Spinal cord (tissue), 10 donors: ENCODE measurements around the gene RABEP2. TPM values are rescaled to one million over a fixed set of nuclear protein-coding genes. Genes with fewer than 3 reads are reported as not detected.
A peak's percentile ranks its signal among the peaks of the same experiment; 100 is the strongest.
"Not testable (repeated sequence)": the region's sequence is repeated elsewhere in the genome, so short reads cannot be mapped to it uniquely, and the experiment has no call there.

ENCODE experiments used
- DNase-seq, 6 donors: peaks; one replicate each; pipeline versions ENCODE4 v3.0.0 to v3.0.0-alpha.2; 2013 to 2015; ENCODE audit warnings: low spot score in 6 of 6, low read depth in 4 of 6
- H3K27ac ChIP-seq: one replicate; pipeline ENCODE4 v1.5.1; 2013; ENCODE audit warnings: low read depth, low read length, control low read depth
- H3K27me3 ChIP-seq: one replicate; pipeline ENCODE4 v1.6.1; 2013; ENCODE audit warnings: low read length; ENCODE audit not compliant: control insufficient read depth, insufficient read depth
- H3K36me3 ChIP-seq: one replicate; pipeline ENCODE4 v1.6.1; 2013; ENCODE audit warnings: low read length; ENCODE audit not compliant: control insufficient read depth, insufficient read depth
- H3K4me1 ChIP-seq: one replicate; pipeline ENCODE4 v1.6.1; 2013; ENCODE audit warnings: low read length; ENCODE audit not compliant: control insufficient read depth, insufficient read depth
- H3K4me3 ChIP-seq: one replicate; pipeline ENCODE4 v1.5.1; 2013; ENCODE audit warnings: low read depth, low read length, control low read depth
- H3K9me3 ChIP-seq: one replicate; pipeline ENCODE4 v1.6.1; 2013; ENCODE audit warnings: low read length; ENCODE audit not compliant: control insufficient read depth, insufficient read depth
- WGBS: methylation state at CpG from one replicate; pipeline ENCODE4 v1.1.5; 2013; ENCODE audit warnings: missing lambda C conversion rate; ENCODE audit not compliant: insufficient coverage; 5-methylcytosine and 5-hydroxymethylcytosine counted together
- polyA plus RNA-seq, 2 donors: library from polyadenylated mRNA; unstranded; fragments of 120-200 nt; gene quantifications; one replicate each; pipeline ENCODE4 v1.2.1, GENCODE V29; 2013; ENCODE audit not compliant: insufficient read length in 2 of 2
- total RNA-seq, 2 donors: library from RNA; depleted of rRNA in 1 of 2; stranded (reverse); fragments of 120-200 nt in 1 of 2; fragments of >200 nt in 1 of 2; gene quantifications; one replicate each; pipeline versions ENCODE4 v1.2.3 to v1.2.4, GENCODE V29; 2013 to 2014
- donor health status: healthy.

RABEP2 gene
- total and polyA plus RNA-seq, 4 donors: 11.2 to 25.8 (median 18.1) TPM

GRCh38 chr16:28951410-28951943 is 26.4 kb upstream of the RABEP2 start:
- under 1% methylated on average over 17 of the region's 17 CpGs for WGBS
- peak overlapping the region; percentile 55 for H3K4me3 ChIP-seq
- peaks cover 15% of the 10 kb centered on the region for H3K4me1 ChIP-seq
- no peaks in the 10 kb centered on the region for H3K27me3 ChIP-seq
- H3K36me3 ChIP-seq: peaks cover 30% of the 10 kb centered on the region
- DNase-seq: no peak
- H3K27ac ChIP-seq: no peak overlapping the region
- no peaks in the 10 kb centered on the region for H3K9me3 ChIP-seq

DNA sequence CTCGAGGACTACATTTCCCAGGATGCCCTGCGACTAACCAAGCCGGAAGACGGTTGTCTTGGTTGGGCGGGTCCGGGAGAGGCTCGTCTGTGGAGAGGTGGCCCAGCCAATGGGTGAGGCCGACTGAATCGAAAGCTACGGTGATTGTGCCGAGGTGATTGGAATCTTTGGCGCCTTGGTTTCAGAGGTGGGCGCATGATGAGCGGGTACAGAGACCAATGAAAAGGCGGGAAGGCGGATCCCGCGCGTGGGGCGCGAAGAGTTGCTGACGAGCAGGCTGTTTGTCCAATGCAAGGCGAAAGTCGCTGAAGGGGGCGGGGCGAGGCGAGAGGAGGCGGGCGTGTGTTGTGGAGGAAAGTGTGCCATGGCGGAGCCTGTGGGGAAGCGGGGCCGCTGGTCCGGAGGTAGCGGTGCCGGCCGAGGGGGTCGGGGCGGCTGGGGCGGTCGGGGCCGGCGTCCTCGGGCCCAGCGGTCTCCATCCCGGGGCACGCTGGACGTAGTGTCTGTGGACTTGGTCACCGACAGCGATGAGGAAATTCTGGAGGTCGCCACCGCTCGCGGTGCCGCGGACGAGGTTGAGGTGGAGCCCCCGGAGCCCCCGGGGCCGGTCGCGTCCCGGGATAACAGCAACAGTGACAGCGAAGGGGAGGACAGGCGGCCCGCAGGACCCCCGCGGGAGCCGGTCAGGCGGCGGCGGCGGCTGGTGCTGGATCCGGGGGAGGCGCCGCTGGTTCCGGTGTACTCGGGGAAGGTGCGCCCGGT is 25.8 kb upstream of the RABEP2 start, which contains the start of gene NFATC2IP:
TSS of gene NFATC2IP (plus strand) at position 290 of the 762 bp plus-strand sequence. CDS start at position 365, 75 bp downstream.
- Histone ChIP-seq H3K4me1 (peaks cover 16% of the 10 kb centered on the region), H3K36me3 (peaks cover 24% of the 10 kb centered on the region), H3K27ac (peak within 1 kb of the TSS; percentile 73), H3K27me3 (no peaks in the 10 kb centered on the region), H3K4me3 (peak within 1 kb of the TSS; percentile 55), H3K9me3 (no peaks in the 10 kb centered on the region)
- WGBS: under 1% methylated on average over 79 of the region's 79 CpGs
- peak; percentile 98 to 100 (median 100) for DNase-seq

GRCh38 chr16:28946681-28947080 is 21.6 kb upstream of the RABEP2 start:
- no CpG with 5 or more reads among the region's 4 CpGs for WGBS

DNA sequence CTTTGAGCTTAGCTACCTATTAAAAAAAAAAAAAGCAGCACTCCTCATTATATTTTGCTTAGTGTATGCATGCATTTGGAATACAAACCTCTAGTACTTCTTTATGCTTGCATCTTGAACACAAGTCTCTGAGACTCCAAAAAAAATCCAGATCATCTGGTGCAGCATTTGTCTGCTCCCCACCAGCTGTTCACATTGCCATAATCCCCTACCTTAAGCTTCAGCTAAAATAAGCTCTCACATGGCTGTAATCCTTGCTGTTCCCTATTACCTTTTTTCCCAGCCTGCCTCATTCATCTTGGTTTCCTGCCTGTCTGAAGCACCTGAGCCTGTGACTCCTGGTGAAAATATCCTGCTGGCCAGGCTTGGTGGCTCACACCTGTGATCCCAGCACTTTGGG is 18.2 kb upstream of the RABEP2 start:
- Histone ChIP-seq H3K27ac (no peak overlapping the region), H3K27me3 (no peaks in the 10 kb centered on the region), H3K4me3 (no peak overlapping the region), H3K36me3 (no peaks in the 10 kb centered on the region), H3K9me3 (no peaks in the 10 kb centered on the region), H3K4me1 (peaks cover 10% of the 10 kb centered on the region)
- DNase-seq: no peak

More at GRCh38 chr16:28946681-28947080, 21.6 kb upstream of the RABEP2 start:
- Histone ChIP-seq H3K36me3 (no peaks in the 10 kb centered on the region), H3K4me1 (peaks cover 20% of the 10 kb centered on the region), H3K9me3 (no peaks in the 10 kb centered on the region), H3K27me3 (no peaks in the 10 kb centered on the region), H3K27ac (no peak overlapping the region), H3K4me3 (no peak overlapping the region)
- DNase-seq: no peak

DNA sequence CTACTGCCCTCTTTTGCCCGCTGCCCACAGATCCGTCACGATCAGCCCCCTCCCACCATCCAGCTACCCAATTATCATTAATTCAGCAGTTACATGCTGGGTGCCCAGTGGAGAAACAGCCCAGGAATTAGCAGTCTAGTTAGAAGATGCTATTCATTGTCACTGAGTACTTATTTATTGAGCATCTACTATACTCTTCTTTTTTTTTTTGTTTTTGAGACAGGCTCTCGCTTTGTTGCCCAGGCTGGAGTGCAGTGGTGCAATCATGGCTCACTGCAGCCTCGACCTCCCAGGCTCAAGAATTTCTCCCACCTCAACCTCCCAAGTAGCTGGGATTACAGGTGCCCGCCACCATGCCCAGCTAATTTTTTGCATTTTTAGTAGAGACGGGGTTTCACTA is 14.8 kb upstream of the RABEP2 start:
- not testable (repeated sequence) for H3K9me3 ChIP-seq, H3K4me1 ChIP-seq, H3K27me3 ChIP-seq, H3K27ac ChIP-seq, H3K4me3 ChIP-seq, DNase-seq, H3K36me3 ChIP-seq
- 81% methylated on average over 4 of the region's 7 CpGs for WGBS

GRCh38 chr16:28938721-28939120 is 13.7 kb upstream of the RABEP2 start:
- H3K9me3 ChIP-seq: no peaks in the 10 kb centered on the region
- WGBS: 71% methylated on average over 5 of the region's 7 CpGs
- no peak overlapping the region for H3K4me3 ChIP-seq

GRCh38 chr16:28937222-28937876 is 12.3 kb upstream of the RABEP2 start:
- Histone ChIP-seq H3K27ac (no peak overlapping the region), H3K4me1 (peaks cover 6% of the 10 kb centered on the region), H3K9me3 (no peaks in the 10 kb centered on the region), H3K27me3 (no peaks in the 10 kb centered on the region), H3K36me3 (no peaks in the 10 kb centered on the region), H3K4me3 (no peak overlapping the region)
- WGBS: 82% methylated on average over 6 of the region's 14 CpGs
- no peak for DNase-seq

More at GRCh38 chr16:28938721-28939120, 13.7 kb upstream of the RABEP2 start:
- no peak overlapping the region for H3K27ac ChIP-seq
- DNase-seq: no peak
- peaks cover 6% of the 10 kb centered on the region for H3K4me1 ChIP-seq
- H3K36me3 ChIP-seq: no peaks in the 10 kb centered on the region
- no peaks in the 10 kb centered on the region for H3K27me3 ChIP-seq

GRCh38 chr16:28936784-28937155 is 11.7 kb upstream of the RABEP2 start:
- H3K4me3 ChIP-seq: no peak overlapping the region
- peaks cover 6% of the 10 kb centered on the region for H3K4me1 ChIP-seq
- H3K36me3 ChIP-seq: no peaks in the 10 kb centered on the region
- 60% methylated on average over 19 of the region's 26 CpGs for WGBS
- H3K27ac ChIP-seq: no peak overlapping the region
- H3K27me3 ChIP-seq: no peaks in the 10 kb centered on the region
- H3K9me3 ChIP-seq: no peaks in the 10 kb centered on the region
- DNase-seq: no peak

- 20% methylated on average over 35 of the region's 36 CpGs for WGBS
- Histone ChIP-seq H3K4me1 (peaks cover 6% of the 10 kb centered on the region), H3K27me3 (no peaks in the 10 kb centered on the region), H3K9me3 (no peaks in the 10 kb centered on the region), H3K4me3 (peak overlapping the region; percentile 24), H3K27ac (no peak overlapping the region), H3K36me3 (no peaks in the 10 kb centered on the region)
- peak in 2 of 6 donors; percentile 71 to 76 for DNase-seq
These were observed 11.1 kb upstream of the RABEP2 start for GRCh38 chr16:28935924-28936783.
